A549 (cell line): ENCODE measurements around the gene TNPO2. TPM values are rescaled to one million over a fixed set of nuclear protein-coding genes. Genes with fewer than 3 reads are reported as not detected.

Experiments used
- ATAC-seq, 2 experiments: fragments of 200-7000 bp in 1 of 2; fragments of >200 bp in 1 of 2; cut with Nextera tagmentation in 1 of 2; cut with Tn5 transposase in 1 of 2; 3 replicates each; pipeline versions ENCODE4 v1.8.0 to v1.9.1; 2018 to 2020; ENCODE audit warnings: mild to moderate bottlenecking in 1 of 2, moderate library complexity in 1 of 2
- CTCF ChIA-PET: fragments of 300-600 bp; sonication (Branson Sonifier 250); formaldehyde crosslinking; extraction: SDS; loops from one replicate; lab custom pipeline; 2021; ENCODE audit warnings: antibody characterized with exemption, inconsistent platforms; lab: Yijun Ruan, JAX
- POLR2A ChIA-PET: fragments of 350-600 bp; formaldehyde crosslinking; extraction: SDS; loops from one replicate; lab custom pipeline; 2021; ENCODE audit warnings: antibody characterized with exemption, inconsistent platforms; lab: Yijun Ruan, JAX
- DNase-seq, 2 experiments: peaks; one replicate each; pipeline versions ENCODE4 v3.0.0 to v3.0.0-alpha.2; 2011 to 2016; ENCODE audit warnings: low read depth in 1 of 2, low spot score in 1 of 2
- FAIRE-seq: peaks from 2 replicates; lab custom pipeline; 2011; peaks lifted over from hg19 to GRCh38; lab: Jason Lieb, UNC
- H3K27ac ChIP-seq, 2 experiments: fragments of >200 bp; sonication (Bioruptor Twin); formaldehyde crosslinking; 3 replicates each; pipeline ENCODE4 v1.5.1; 2016 to 2017
- H3K4me1 ChIP-seq: fragments of >200 bp; sonication (Bioruptor Twin); formaldehyde crosslinking; 3 replicates; pipeline ENCODE4 v1.6.1; 2016
- H3K4me2 ChIP-seq: fragments of >200 bp; sonication (Bioruptor Twin); formaldehyde crosslinking; 3 replicates; pipeline ENCODE4 v1.6.1; 2016
- H3K4me3 ChIP-seq: fragments of >200 bp; sonication (Bioruptor Twin); formaldehyde crosslinking; 3 replicates; pipeline ENCODE4 v1.5.1; 2016
- H3K9me3 ChIP-seq: fragments of >200 bp; sonication (Bioruptor Twin); formaldehyde crosslinking; 3 replicates; pipeline ENCODE4 v1.6.1; 2016
- BHLHE40 ChIP-seq: IDR thresholded peaks from 2 replicates; pipeline ENCODE4 v1.6.1; 2012; ENCODE audit warnings: low read depth, low read length, inconsistent platforms
- E2F6 ChIP-seq: IDR thresholded peaks from 2 replicates; pipeline ENCODE4 v1.6.1; 2012; ENCODE audit warnings: low read depth, borderline replicate concordance
- ESRRA ChIP-seq: fragments of 150-350 bp; IDR thresholded peaks from 2 replicates; pipeline ENCODE4 v1.6.1; 2014; ENCODE audit warnings: mild to moderate bottlenecking, low read length, borderline replicate concordance
- FOSL2 ChIP-seq, 2 experiments: fragments of 450-650 bp in 1 of 2; fragments of >200 bp in 1 of 2; sonication (Bioruptor Twin) in 1 of 2; formaldehyde crosslinking; IDR thresholded peaks; 2 replicates each; pipeline versions ENCODE4 v1.5.0 to v1.6.1; 2016 to 2020; ENCODE audit warnings: mild to moderate bottlenecking in 1 of 2, moderate library complexity in 1 of 2
- GATA3 ChIP-seq: IDR thresholded peaks from 2 replicates; pipeline ENCODE4 v1.6.1; 2012; ENCODE audit warnings: borderline replicate concordance
- HDAC2 ChIP-seq: fragments of 200-600 bp; sonication (generic); IDR thresholded peaks from 2 replicates; pipeline ENCODE4 v1.6.1; 2016
- HOXB13 ChIP-seq: fragments of 250-450 bp; sonication (Bioruptor Pico); IDR thresholded peaks from 2 replicates; pipeline ENCODE4 v1.5.0; 2020; ENCODE audit warnings: low read depth, mild to moderate bottlenecking, moderate library complexity
- JUNB ChIP-seq: fragments of >200 bp; sonication (Bioruptor Twin); formaldehyde crosslinking; IDR thresholded peaks from 2 replicates; pipeline ENCODE4 v1.6.1; 2016
- KDM5A ChIP-seq: fragments of 200-600 bp; sonication (generic); IDR thresholded peaks from 2 replicates; pipeline ENCODE4 v1.6.1; 2016; ENCODE audit warnings: antibody characterized with exemption, mild to moderate bottlenecking
- MAZ ChIP-seq: fragments of 150-350 bp; IDR thresholded peaks from 2 replicates; pipeline ENCODE4 v1.6.1; 2014; ENCODE audit warnings: antibody characterized with exemption, low read depth, low read length, borderline replicate concordance
- NFE2L2 ChIP-seq: fragments of 150-350 bp; conservative IDR thresholded peaks from 2 replicates; pipeline ENCODE4 v1.6.1; 2014; ENCODE audit warnings: low read length
- NR3C1 ChIP-seq: fragments of >200 bp; sonication (Bioruptor Twin); formaldehyde crosslinking; IDR thresholded peaks from 3 replicates; pipeline ENCODE4 v1.6.1; 2017
- PHF8 ChIP-seq: fragments of 200-600 bp; sonication (generic); IDR thresholded peaks from 2 replicates; pipeline ENCODE4 v1.6.1; 2016; ENCODE audit warnings: low read depth, mild to moderate bottlenecking, antibody characterized with exemption, moderate library complexity, borderline replicate concordance
- POLR2AphosphoS2 ChIP-seq: conservative IDR thresholded peaks from 2 replicates; pipeline ENCODE4 v1.6.1; 2012; ENCODE audit warnings: low read length, improper control_type of control experiment, inconsistent platforms
- RAD21 ChIP-seq, 2 experiments: fragments of >200 bp in 1 of 2; sonication (Bioruptor Twin) in 1 of 2; formaldehyde crosslinking in 1 of 2; IDR thresholded peaks in 1 of 2; conservative IDR thresholded peaks in 1 of 2; 2 replicates in 1 of 2; 3 replicates in 1 of 2; pipeline ENCODE4 v1.6.1; 2012 to 2018; ENCODE audit warnings: inconsistent platforms in 1 of 2
- RCOR1 ChIP-seq: fragments of 150-350 bp; IDR thresholded peaks from 2 replicates; pipeline ENCODE4 v1.6.1; 2014; ENCODE audit warnings: antibody characterized with exemption, low read length, low read depth
- REST ChIP-seq: fragments of 200-600 bp; sonication (generic); IDR thresholded peaks from 2 replicates; pipeline ENCODE4 v1.6.1; 2016; ENCODE audit warnings: antibody characterized with exemption, mild to moderate bottlenecking, moderate library complexity
- RFX5 ChIP-seq: fragments of 450-650 bp; IDR thresholded peaks from 2 replicates; pipeline ENCODE4 v1.7.1; 2014; ENCODE audit warnings: antibody characterized with exemption, mild to moderate bottlenecking, moderate library complexity
- ZFP36 ChIP-seq: fragments of 450-650 bp; IDR thresholded peaks from 2 replicates; pipeline ENCODE4 v1.6.1; 2014; ENCODE audit warnings: borderline replicate concordance; ENCODE audit not compliant: partially characterized antibody
- ZNF302 ChIP-seq: fragments of 250-450 bp; sonication (Bioruptor Pico); IDR thresholded peaks from 2 replicates; pipeline ENCODE4 v1.9.0; 2021; ENCODE audit warnings: inconsistent platforms, mild to moderate bottlenecking, moderate library complexity
- ZSCAN20 ChIP-seq: fragments of 250-450 bp; sonication (Bioruptor Pico); IDR thresholded peaks from 2 replicates; pipeline ENCODE4 v1.8.0; 2022; ENCODE audit warnings: mild to moderate bottlenecking, moderate library complexity
- WGBS: methylation state at CpG from one replicate; pipeline ENCODE4 v1.1.6; 2017; ENCODE audit errors: missing lambda C conversion rate; 5-methylcytosine and 5-hydroxymethylcytosine counted together
- polyA plus RNA-seq, 4 experiments: library from polyadenylated mRNA; depleted of rRNA in 3 of 4; stranded (reverse); fragments of >200 nt; fragmentation: RNase III in 1 of 4; extraction: RNeasy Plus Mini Kit Qiagen cat#74134 plus additional on column Dnase treatment in 1 of 4; gene quantifications; 2 replicates in 3 of 4; 3 replicates in 1 of 4; pipeline ENCODE4 v1.2.3, GENCODE V29; 2011 to 2017
- TF ChIP-seq, protein P1 (sequence below): fragments of 250-450 bp; sonication (Bioruptor Pico); IDR thresholded peaks from 2 replicates; pipeline ENCODE4 v1.5.0; 2021; ENCODE audit warnings: mild to moderate bottlenecking, moderate library complexity, borderline replicate concordance
- TF ChIP-seq, protein P2 (sequence below): IDR thresholded peaks from 2 replicates; pipeline ENCODE4 v1.6.1; 2012

Gene TNPO2
- polyA plus RNA-seq, 2 of the 4 experiments (the other 2 are of a cell fraction): 33.7 to 41.0 TPM

DNA sequence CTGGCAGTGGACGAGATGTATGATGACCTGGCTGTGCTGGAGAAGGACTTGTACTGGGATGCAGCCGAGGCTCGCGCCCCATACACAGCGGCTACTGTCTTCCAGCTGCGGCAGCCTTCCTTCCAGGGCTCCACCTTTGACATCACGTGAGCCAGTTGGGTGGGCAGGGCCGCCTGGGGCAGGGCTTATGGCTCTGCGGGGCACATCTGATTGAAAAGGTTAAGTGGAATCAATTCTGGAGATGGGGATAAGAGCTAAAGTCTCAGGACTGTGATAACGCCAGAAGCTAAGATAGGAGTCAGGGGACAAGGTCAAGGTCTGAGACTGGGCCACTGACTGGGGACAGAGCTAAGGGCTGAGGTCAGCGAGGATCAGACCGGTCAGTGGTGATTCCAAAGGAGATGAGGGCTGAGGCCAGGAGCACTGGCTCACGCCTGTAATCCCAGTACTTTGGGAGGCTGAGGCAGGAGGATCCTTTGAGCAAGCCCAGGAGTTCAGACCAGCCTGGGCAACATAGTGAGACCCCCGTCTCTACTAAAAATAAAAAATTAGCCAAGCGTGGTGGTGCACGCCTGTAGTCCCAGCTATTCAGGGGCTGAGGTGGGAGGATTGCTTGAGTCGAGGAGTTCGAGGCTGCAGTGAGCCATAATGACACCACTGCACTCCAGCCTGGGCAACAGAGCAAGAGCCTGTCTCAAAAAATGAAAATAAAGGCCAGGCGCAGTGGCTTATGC, 32.6 kb upstream of the TNPO2 start:
- no peak for TF ChIP-seq POLR2AphosphoS2
- no peak for TF ChIP-seq RCOR1
- no peak for TF ChIP-seq MAZ
- no peak for TF ChIP-seq PHF8
- TF ChIP-seq ESRRA: no peak
- TF ChIP-seq, protein P1, sequence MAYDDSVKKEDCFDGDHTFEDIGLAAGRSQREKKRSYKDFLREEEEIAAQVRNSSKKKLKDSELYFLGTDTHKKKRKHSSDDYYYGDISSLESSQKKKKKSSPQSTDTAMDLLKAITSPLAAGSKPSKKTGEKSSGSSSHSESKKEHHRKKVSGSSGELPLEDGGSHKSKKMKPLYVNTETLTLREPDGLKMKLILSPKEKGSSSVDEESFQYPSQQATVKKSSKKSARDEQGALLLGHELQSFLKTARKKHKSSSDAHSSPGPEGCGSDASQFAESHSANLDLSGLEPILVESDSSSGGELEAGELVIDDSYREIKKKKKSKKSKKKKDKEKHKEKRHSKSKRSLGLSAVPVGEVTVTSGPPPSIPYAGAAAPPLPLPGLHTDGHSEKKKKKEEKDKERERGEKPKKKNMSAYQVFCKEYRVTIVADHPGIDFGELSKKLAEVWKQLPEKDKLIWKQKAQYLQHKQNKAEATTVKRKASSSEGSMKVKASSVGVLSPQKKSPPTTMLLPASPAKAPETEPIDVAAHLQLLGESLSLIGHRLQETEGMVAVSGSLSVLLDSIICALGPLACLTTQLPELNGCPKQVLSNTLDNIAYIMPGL (CRISPR knock-in tag): no peak
- TF ChIP-seq RFX5: no peak
- TF ChIP-seq FOSL2 (IDR thresholded peaks at IDR 0.05): no peak
- TF ChIP-seq FOSL2 (CRISPR knock-in tag; IDR thresholded peaks at IDR 0.05): no peak
- no peak for TF ChIP-seq BHLHE40
- no peak for TF ChIP-seq ZSCAN20 (CRISPR knock-in tag)
- TF ChIP-seq ZNF302 (CRISPR knock-in tag): no peak
- TF ChIP-seq ZFP36: no peak
- TF ChIP-seq HOXB13 (CRISPR knock-in tag): no peak
- no peak for TF ChIP-seq HDAC2
- no peak for TF ChIP-seq RAD21 (conservative IDR thresholded peaks at IDR 0.05 in 1 of 2, IDR thresholded peaks at IDR 0.05 in 1 of 2)
- TF ChIP-seq GATA3: no peak
- TF ChIP-seq KDM5A: no peak
- no peak for TF ChIP-seq E2F6
- TF ChIP-seq JUNB: no peak
- no peak for TF ChIP-seq NR3C1
- TF ChIP-seq, all 56 proteins: peak for 0
- ChIA-PET CTCF (interaction anchor here (1.2 to 38.2 kb wide), 7 partner anchors 7 to 107 kb away, joined by 3 to 901 read pairs (median 18); partner anchors contain the start of genes BEST2, GET3, HOOK2 and JUNB), POLR2A (no interaction called here)
- 0 out of 3 replicates have a peak, but pooled peaks cover 3% of the 10 kb centered on the region for H3K4me1 ChIP-seq
- H3K27ac ChIP-seq: no peak overlapping the region
- DNase-seq (no peak), ATAC-seq (no peak), FAIRE-seq (no peak)
- no peak overlapping the region for H3K4me3 ChIP-seq
- 85% methylated on average over 17 of the region's 19 CpGs for WGBS
- H3K9me3 ChIP-seq: no peaks in the 10 kb centered on the region
- no peak overlapping the region for H3K4me2 ChIP-seq

- TF ChIP-seq ZNF302 (CRISPR knock-in tag) (no peak), NFE2L2 (no peak), REST (no peak), HOXB13 (CRISPR knock-in tag) (no peak), GATA3 (no peak)
- TF ChIP-seq, protein P1 (CRISPR knock-in tag): no peak
- TF ChIP-seq, protein P2, sequence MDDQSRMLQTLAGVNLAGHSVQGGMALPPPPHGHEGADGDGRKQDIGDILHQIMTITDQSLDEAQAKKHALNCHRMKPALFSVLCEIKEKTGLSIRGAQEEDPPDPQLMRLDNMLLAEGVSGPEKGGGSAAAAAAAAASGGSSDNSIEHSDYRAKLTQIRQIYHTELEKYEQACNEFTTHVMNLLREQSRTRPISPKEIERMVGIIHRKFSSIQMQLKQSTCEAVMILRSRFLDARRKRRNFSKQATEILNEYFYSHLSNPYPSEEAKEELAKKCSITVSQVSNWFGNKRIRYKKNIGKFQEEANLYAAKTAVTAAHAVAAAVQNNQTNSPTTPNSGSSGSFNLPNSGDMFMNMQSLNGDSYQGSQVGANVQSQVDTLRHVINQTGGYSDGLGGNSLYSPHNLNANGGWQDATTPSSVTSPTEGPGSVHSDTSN: no peak
- ChIA-PET CTCF (interaction anchor here (0.9 to 38.2 kb wide), 7 partner anchors 6 to 93 kb away, joined by 3 to 901 read pairs (median 6); partner anchors contain the start of genes BEST2, GET3, HOOK2 and JUNB), POLR2A (no interaction called here)
- Histone ChIP-seq H3K4me2 (no peak overlapping the region), H3K27ac (no peak overlapping the region), H3K4me3 (no peak overlapping the region), H3K4me1 (peaks cover 8% of the 10 kb centered on the region; the same call in 1 of the 3 replicates), H3K9me3 (no peaks in the 10 kb centered on the region)
- 92% methylated on average over 29 of the region's 50 CpGs for WGBS
- DNase-seq (no peak), ATAC-seq (no peak), FAIRE-seq (no peak)
Observed at GRCh38 chr19:12754465-12755196, 30.9 kb upstream of the TNPO2 start.
